GM20000 (cell line): ENCODE measurements around the gene DAB1.

Source experiments
- DNase-seq: peaks from one replicate; pipeline ENCODE4 v3.0.0; 2012; ENCODE audit warnings: low spot score
- CTCF ChIP-seq: IDR thresholded peaks from 2 replicates; pipeline ENCODE4 v1.5.1; 2012; ENCODE audit warnings: mild to moderate bottlenecking, control low read depth; ENCODE audit errors: extremely low read depth, missing control alignments

Gene DAB1

GRCh38 chr1:57060451-57060850, 363.4 kb downstream of the DAB1 start:
- TF ChIP-seq CTCF, result no peak
- no peak for DNase-seq

- no peak for TF ChIP-seq CTCF
- DNase-seq, result no peak
These were observed 365.0 kb downstream of the DAB1 start for GRCh38 chr1:57058652-57059501.

GRCh38 chr1:57048856-57049255, 375.0 kb downstream of the DAB1 start:
- DNase-seq, result no peak
- no peak for TF ChIP-seq CTCF

- DNase-seq, result no peak
- no peak for TF ChIP-seq CTCF
These were observed 377.4 kb downstream of the DAB1 start for GRCh38 chr1:57046462-57046861.

- DNase-seq, result no peak
- no peak for TF ChIP-seq CTCF
These were observed 382.0 kb downstream of the DAB1 start for GRCh38 chr1:57041901-57042300.

- DNase-seq, result no peak
- TF ChIP-seq CTCF, result no peak
These were observed 383.0 kb downstream of the DAB1 start for GRCh38 chr1:57040811-57041210.

- no peak for TF ChIP-seq CTCF
- no peak for DNase-seq
These were observed 386.9 kb downstream of the DAB1 start for GRCh38 chr1:57036641-57037579.
